Fibroblast of mammary gland (primary cell): ENCODE data around the gene SLC15A4.

Source experiments
- DNase-seq: peaks from one replicate; pipeline ENCODE4 v3.0.0-alpha.2; 2010; ENCODE audit warnings: low read depth
- H3K4me3 ChIP-seq: 2 replicates; pipeline ENCODE4 v1.5.1; 2011; ENCODE audit warnings: low read depth, mild to moderate bottlenecking, low read length, moderate library complexity; ENCODE audit not compliant: control insufficient read depth
- TF ChIP-seq, protein P1 (sequence below): conservative IDR thresholded peaks from 2 replicates; pipeline ENCODE4 v1.5.1; 2011; ENCODE audit warnings: low read depth, low read length, inconsistent platforms; ENCODE audit not compliant: control insufficient read depth, insufficient read depth

SLC15A4 gene

DNA sequence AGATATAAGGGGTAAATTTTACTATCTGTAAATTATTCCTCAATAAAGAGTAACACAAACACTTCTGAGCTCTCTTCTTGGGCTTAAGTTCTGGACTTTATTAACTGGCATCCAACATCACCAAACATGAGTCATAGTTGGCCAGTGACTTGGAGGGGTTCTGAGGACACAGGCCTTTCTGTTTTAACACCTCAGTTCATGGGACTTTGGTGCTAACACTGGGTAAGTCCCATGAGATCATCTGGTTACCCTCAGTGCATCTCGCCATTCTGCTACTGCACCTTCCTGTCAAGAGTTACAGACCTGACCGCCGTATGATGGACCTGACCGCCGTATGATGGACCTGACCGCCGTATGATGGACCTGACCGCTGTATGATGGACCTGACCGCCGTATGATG lies 9.9 kb downstream of the SLC15A4 start:
- TF ChIP-seq, protein P1, sequence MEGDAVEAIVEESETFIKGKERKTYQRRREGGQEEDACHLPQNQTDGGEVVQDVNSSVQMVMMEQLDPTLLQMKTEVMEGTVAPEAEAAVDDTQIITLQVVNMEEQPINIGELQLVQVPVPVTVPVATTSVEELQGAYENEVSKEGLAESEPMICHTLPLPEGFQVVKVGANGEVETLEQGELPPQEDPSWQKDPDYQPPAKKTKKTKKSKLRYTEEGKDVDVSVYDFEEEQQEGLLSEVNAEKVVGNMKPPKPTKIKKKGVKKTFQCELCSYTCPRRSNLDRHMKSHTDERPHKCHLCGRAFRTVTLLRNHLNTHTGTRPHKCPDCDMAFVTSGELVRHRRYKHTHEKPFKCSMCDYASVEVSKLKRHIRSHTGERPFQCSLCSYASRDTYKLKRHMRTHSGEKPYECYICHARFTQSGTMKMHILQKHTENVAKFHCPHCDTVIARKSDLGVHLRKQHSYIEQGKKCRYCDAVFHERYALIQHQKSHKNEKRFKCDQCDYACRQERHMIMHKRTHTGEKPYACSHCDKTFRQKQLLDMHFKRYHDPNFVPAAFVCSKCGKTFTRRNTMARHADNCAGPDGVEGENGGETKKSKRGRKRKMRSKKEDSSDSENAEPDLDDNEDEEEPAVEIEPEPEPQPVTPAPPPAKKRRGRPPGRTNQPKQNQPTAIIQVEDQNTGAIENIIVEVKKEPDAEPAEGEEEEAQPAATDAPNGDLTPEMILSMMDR = no peak
- H3K4me3 ChIP-seq = no peak overlapping the region
- peak; percentile 80 for DNase-seq

DNA sequence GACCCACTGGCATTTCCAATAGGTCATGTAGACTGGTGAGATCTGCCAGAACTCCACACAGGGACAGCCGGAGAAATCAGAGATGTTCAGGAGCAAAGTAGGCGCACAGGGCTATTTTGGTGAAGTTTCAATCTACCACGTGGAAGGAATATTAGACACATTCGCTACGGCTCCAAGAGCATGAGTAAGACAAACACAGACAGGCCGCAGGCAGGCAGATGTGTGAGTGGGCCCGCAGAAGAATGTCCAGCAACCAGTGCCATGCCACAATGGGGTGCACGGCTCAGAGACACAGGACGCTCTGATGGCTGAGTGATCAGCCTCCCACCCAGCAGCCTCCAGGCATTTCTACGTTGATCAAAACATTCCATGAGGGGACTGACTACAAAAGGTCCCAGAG lies 10.4 kb downstream of the SLC15A4 start:
- TF ChIP-seq, protein P1 = no peak
- peak; percentile 83 for DNase-seq
- H3K4me3 ChIP-seq = no peak overlapping the region

DNA sequence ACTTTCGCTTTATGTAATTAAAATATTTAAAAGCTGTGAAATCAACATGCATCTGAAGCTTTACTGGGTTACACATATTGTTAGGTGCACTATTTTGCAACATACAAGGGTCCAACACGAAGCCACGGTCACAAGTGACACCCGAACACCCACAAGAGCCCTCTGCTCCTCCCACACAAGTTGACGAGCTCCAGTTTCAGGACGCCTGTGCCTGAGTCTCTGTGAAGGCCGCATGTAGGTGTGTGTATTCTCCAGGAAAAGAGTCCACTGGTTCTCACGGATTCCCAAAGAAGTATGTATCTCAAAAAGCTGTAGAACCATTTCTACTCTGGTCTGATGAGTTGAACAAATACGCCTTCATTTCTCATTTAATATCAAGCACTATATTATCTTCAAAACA lies 12.0 kb downstream of the SLC15A4 start:
- TF ChIP-seq, protein P1 = no peak
- DNase-seq = no peak
- H3K4me3 ChIP-seq = no peak overlapping the region

- no peak overlapping the region for H3K4me3 ChIP-seq
- TF ChIP-seq, protein P1 = no peak
- peak; percentile 62 for DNase-seq
Observed at GRCh38 chr12:128810182-128811127, 13.3 kb downstream of the SLC15A4 start.

GRCh38 chr12:128808651-128809050 lies 15.1 kb downstream of the SLC15A4 start:
- no peak overlapping the region for H3K4me3 ChIP-seq
- TF ChIP-seq, protein P1 = no peak
- no peak for DNase-seq

DNA sequence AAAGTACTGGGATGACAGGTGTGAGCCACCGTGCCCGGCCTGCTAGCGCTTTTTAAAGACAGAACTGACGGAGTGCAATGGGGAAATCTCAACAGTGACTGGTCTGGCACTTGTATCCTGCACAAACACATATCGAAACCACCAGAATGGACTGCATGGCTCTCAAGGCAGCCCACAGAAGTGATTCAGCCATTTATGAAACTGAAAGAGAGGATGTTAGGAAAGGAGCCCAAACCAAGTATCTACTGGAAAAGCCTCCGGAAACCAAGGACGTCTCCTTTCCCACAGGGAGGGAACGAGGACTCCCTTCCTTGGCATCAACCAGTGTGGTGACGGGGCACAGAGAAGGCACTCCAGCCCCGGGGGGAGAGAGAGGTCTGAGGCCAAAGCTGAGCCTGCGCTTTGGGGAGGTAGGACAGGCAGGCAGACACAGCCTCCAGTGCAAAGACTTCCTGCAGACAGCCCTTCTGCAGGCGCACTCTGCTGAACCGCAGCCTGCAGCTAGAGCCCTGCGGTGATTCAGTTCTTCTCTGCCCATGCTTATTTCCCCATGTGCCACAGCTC lies 16.5 kb downstream of the SLC15A4 start:
- TF ChIP-seq, protein P1 = no peak
- no peak overlapping the region for H3K4me3 ChIP-seq
- DNase-seq = no peak
